GM12878 (cell line): Measurements from ENCODE around the gene IFNL3. TPM values are rescaled to one million over a fixed set of nuclear protein-coding genes. Genes with fewer than 3 reads are reported as not detected.
A peak's percentile ranks its signal among the peaks of the same experiment; 100 is the strongest.
"Not testable (repeated sequence)": the region's sequence is repeated elsewhere in the genome, so short reads cannot be mapped to it uniquely, and the experiment has no call there.

Source experiments
- ATAC-seq: fragments of 200-7000 bp; cut with Tn5 transposase; 3 replicates; pipeline ENCODE4 v1.9.1; 2020; ENCODE audit warnings: mild to moderate bottlenecking, moderate library complexity
- BruUV-seq: library from RNA; stranded (reverse); fragments of 400-500 nt; replicated peaks from 2 replicates; lab custom pipeline; 2021; lab: Mats Ljungman, UMichigan
- CTCF ChIA-PET: fragments of 300-600 bp; sonication (Branson Sonifier 250); formaldehyde crosslinking; extraction: SDS; loops from one replicate; lab custom pipeline; 2021; ENCODE audit warnings: inconsistent platforms; lab: Yijun Ruan, JAX
- POLR2A ChIA-PET: fragments of 350-600 bp; formaldehyde crosslinking; extraction: SDS; loops from one replicate; lab custom pipeline; 2021; ENCODE audit warnings: inconsistent platforms; lab: Charles Lee
- RAD21 ChIA-PET: fragments of 300-600 bp; sonication (Branson Sonifier 250); formaldehyde crosslinking; loops from one replicate; lab custom pipeline; 2023; ENCODE audit warnings: antibody characterized with exemption; ENCODE audit not compliant: unreplicated experiment; lab: Charles Lee
- SMC1A ChIA-PET: fragments of 300-600 bp; sonication (Branson Sonifier 250); formaldehyde crosslinking; loops from one replicate; lab custom pipeline; 2023; ENCODE audit not compliant: unreplicated experiment, uncharacterized antibody; lab: Charles Lee
- DNase-seq: peaks from one replicate; pipeline ENCODE4 v3.0.0-alpha.2; 2011; ENCODE audit warnings: low read depth, low spot score
- FAIRE-seq: peaks from 3 replicates; lab custom pipeline; 2011; peaks lifted over from hg19 to GRCh38; lab: Jason Lieb, UNC
- H2AFZ ChIP-seq: 2 replicates; pipeline ENCODE4 v1.6.0; 2011; ENCODE audit warnings: low read depth, low read length, control low read depth; ENCODE audit not compliant: control insufficient read depth
- H3K27ac ChIP-seq: 2 replicates; pipeline ENCODE4 v1.5.1; 2011; ENCODE audit warnings: control low read depth; ENCODE audit not compliant: control insufficient read depth, insufficient read depth
- H3K27me3 ChIP-seq, 2 experiments: replicated peaks in 1 of 2; 2 replicates each; pipeline versions ENCODE4 v1.6.0 to v1.6.1; 2011; ENCODE audit warnings: low read length in 1 of 2; ENCODE audit not compliant: control insufficient read depth in 2 of 2, insufficient read depth in 2 of 2
- H3K36me3 ChIP-seq, 2 experiments: 2 replicates each; pipeline ENCODE4 v1.5.1; 2011; ENCODE audit warnings: low read length in 1 of 2; ENCODE audit not compliant: control insufficient read depth in 2 of 2, insufficient read depth in 2 of 2
- H3K4me1 ChIP-seq: 2 replicates; pipeline ENCODE4 v1.6.1; 2011; ENCODE audit warnings: mild to moderate bottlenecking, low read length, moderate library complexity, mixed read lengths; ENCODE audit not compliant: control insufficient read depth, insufficient read depth
- H3K4me2 ChIP-seq: 2 replicates; pipeline ENCODE4 v1.6.0; 2011; ENCODE audit warnings: control low read depth; ENCODE audit not compliant: control insufficient read depth, insufficient read depth
- H3K4me3 ChIP-seq: fragments of 200-600 bp; sonication (generic); 2 replicates; pipeline ENCODE4 v1.5.1; 2016
- H3K79me2 ChIP-seq: 2 replicates; pipeline ENCODE4 v1.6.0; 2011; ENCODE audit warnings: low read length; ENCODE audit not compliant: control insufficient read depth, insufficient read depth
- H3K9ac ChIP-seq: 2 replicates; pipeline ENCODE4 v1.8.0; 2011; ENCODE audit warnings: low read length, control low read depth, mixed read lengths; ENCODE audit not compliant: control insufficient read depth, insufficient read depth
- H3K9me3 ChIP-seq: replicated peaks from 3 replicates; pipeline ENCODE4 v1.5.1; 2011; ENCODE audit warnings: mild to moderate bottlenecking, low read length; ENCODE audit not compliant: control insufficient read depth, insufficient read depth
- H4K20me1 ChIP-seq: 2 replicates; pipeline ENCODE4 v1.6.0; 2011; ENCODE audit not compliant: control insufficient read depth, insufficient read depth
- WGBS: methylation state at CpG from one replicate; pipeline ENCODE4 v1.1.6; 2016; ENCODE audit warnings: low lambda C conversion rate; ENCODE audit not compliant: insufficient replicate concordance, insufficient coverage; ENCODE audit errors: missing lambda C conversion rate; 5-methylcytosine and 5-hydroxymethylcytosine counted together
- in situ Hi-C: fragments of 300-500 bp; cut with MboI; formaldehyde crosslinking; loops from 9 replicates; pipeline ENCODE4 v1.14.3; 2018; ENCODE audit warnings: mixed read lengths
- intact Hi-C: fragments of 100-400 bp; cut with micrococcal nuclease; formaldehyde crosslinking; loops from one replicate; pipeline ENCODE4 v1.14.2; 2022; ENCODE audit not compliant: unreplicated experiment
- polyA plus RNA-seq, 11 experiments: library from polyadenylated mRNA; depleted of rRNA in 4 of 11; unstranded in 6 of 11; stranded (reverse) in 5 of 11; fragments of >200 nt; fragmentation: Nextera tagmentation in 4 of 11; fragmentation: Illumina TruSeq in 1 of 11; extraction: Ambion mirVana in 4 of 11; extraction: Trizol in 1 of 11; gene quantifications; 1 replicate in 1 of 11; 2 replicates in 10 of 11; pipeline versions ENCODE4 v1.2.1 to v1.2.3, GENCODE V29; 2011 to 2016; ENCODE audit warnings: inconsistent platforms in 2 of 11, missing spikeins in 2 of 11, low read depth in 1 of 11
- total RNA-seq, 4 experiments: library from RNA; depleted of rRNA in 3 of 4; stranded (reverse); fragments of >200 nt in 3 of 4; fragmentation: Illumina TruSeq in 1 of 4; extraction: Trizol in 1 of 4; gene quantifications; 2 replicates each; pipeline versions ENCODE4 v1.2.1 to v1.2.3, GENCODE V29; 2013 to 2021

Gene IFNL3
- total and polyA plus RNA-seq, 10 of the 15 experiments (the other 5 are each of a cell fraction or from before 2014, with no cell fraction given): not detected

DNA sequence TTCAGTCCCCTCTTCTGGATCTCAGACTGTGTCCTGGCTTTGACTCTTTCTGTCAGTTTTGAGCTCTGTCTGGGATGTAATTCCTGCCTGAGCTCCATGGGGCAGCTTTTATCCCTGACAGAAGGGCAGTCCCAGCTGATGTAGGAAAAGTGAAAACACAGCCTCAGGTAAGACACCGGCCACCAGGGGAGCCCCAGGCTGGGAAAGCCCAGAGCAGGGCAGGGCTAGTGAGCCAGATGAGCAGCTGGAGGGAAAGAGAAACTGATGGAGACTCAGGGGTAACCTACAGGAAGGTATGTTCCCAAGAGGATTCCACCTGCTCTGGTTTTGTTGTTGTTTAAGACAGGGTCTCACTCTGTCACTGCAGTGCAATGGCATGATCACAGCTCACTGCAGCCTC lies 360 bp upstream of the IFNL3 start:
- H3K36me3 ChIP-seq, SMC1A ChIA-PET, BruUV-seq, H3K4me3 ChIP-seq, H3K79me2 ChIP-seq, H3K27ac ChIP-seq, H3K27me3 ChIP-seq, H3K4me2 ChIP-seq, H3K4me1 ChIP-seq, in situ Hi-C loops, POLR2A ChIA-PET, H3K9me3 ChIP-seq, H2AFZ ChIP-seq, H4K20me1 ChIP-seq, DNase-seq, RAD21 ChIA-PET, H3K9ac ChIP-seq, intact Hi-C loops, CTCF ChIA-PET: not testable (repeated sequence)
- peak; percentile 80 for FAIRE-seq
- no CpG with 5 or more reads among the region's 1 CpG for WGBS
- peak; percentile 92 for ATAC-seq

- 41% methylated on average over 11 of the region's 13 CpGs for WGBS
- FAIRE-seq, intact Hi-C loops: not testable (repeated sequence)
These were observed 1.1 kb downstream of the IFNL3 start for GRCh38 chr19:39243741-39244140.

More at GRCh38 chr19:39243741-39244140, 1.1 kb downstream of the IFNL3 start:
- POLR2A ChIA-PET, H3K36me3 ChIP-seq, H2AFZ ChIP-seq, RAD21 ChIA-PET, H3K4me1 ChIP-seq, H3K9me3 ChIP-seq, H4K20me1 ChIP-seq, CTCF ChIA-PET, H3K9ac ChIP-seq, H3K79me2 ChIP-seq, H3K27me3 ChIP-seq, H3K27ac ChIP-seq, in situ Hi-C loops, DNase-seq, SMC1A ChIA-PET, BruUV-seq, H3K4me3 ChIP-seq, H3K4me2 ChIP-seq, ATAC-seq: not testable (repeated sequence)
